HFF-Myc (cell line): ENCODE measurements around the gene HERPUD1.

Experiments
- DNase-seq: peaks from one replicate; pipeline ENCODE4 v3.0.0-alpha.2; 2011; ENCODE audit warnings: low read depth; ENCODE audit errors: extremely low read depth
- H3K4me3 ChIP-seq: replicated peaks from 2 replicates; pipeline ENCODE4 v1.5.1; 2011; ENCODE audit warnings: low read depth, mild to moderate bottlenecking, control low read depth, low read length
- TF ChIP-seq, protein P1 (sequence below): IDR thresholded peaks from 2 replicates; pipeline ENCODE4 v1.5.1; 2012; ENCODE audit warnings: mild to moderate bottlenecking, low read depth, low read length, control low read depth; ENCODE audit errors: missing control alignments

Gene HERPUD1

DNA sequence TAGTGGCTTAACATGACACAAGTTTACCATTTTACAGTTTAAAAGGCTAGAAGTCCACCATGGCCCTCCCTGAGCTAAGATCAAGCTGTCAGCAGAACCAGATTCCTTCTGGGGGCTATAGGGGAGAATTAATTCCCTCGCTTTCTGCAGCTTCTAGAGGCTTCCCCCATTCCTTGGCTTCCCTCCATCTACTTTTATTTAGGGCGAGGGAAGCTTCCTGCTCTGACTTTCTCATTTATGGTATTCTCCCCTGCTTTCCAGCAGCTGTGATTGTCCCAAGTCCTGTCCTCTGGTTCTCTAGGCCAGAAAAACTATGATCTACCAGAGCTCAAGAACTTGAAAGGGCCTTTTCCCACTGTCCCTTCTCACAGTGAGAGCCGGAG is 34.1 kb downstream of the HERPUD1 start:
- TF ChIP-seq, protein P1, sequence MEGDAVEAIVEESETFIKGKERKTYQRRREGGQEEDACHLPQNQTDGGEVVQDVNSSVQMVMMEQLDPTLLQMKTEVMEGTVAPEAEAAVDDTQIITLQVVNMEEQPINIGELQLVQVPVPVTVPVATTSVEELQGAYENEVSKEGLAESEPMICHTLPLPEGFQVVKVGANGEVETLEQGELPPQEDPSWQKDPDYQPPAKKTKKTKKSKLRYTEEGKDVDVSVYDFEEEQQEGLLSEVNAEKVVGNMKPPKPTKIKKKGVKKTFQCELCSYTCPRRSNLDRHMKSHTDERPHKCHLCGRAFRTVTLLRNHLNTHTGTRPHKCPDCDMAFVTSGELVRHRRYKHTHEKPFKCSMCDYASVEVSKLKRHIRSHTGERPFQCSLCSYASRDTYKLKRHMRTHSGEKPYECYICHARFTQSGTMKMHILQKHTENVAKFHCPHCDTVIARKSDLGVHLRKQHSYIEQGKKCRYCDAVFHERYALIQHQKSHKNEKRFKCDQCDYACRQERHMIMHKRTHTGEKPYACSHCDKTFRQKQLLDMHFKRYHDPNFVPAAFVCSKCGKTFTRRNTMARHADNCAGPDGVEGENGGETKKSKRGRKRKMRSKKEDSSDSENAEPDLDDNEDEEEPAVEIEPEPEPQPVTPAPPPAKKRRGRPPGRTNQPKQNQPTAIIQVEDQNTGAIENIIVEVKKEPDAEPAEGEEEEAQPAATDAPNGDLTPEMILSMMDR: no peak
- no peak overlapping the region for H3K4me3 ChIP-seq

DNA sequence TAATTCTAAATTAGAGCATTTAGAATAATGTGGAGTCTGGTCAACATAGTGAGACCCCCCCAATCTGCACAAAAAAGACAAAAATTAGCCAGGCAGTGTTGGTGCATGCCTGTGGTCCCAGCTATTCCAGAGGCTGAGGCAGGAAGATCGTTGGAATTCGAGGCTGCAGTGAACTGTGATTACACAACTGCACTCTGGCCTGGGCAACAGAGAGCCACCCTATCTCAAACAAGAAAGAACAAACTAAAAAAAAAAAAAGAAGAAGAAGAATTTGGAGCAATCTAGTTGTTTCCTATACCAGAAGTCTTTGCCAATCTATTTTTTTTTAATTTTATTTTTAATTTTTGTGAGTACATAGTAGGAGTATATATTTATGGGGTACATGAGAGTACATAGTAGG is 35.8 kb downstream of the HERPUD1 start:
- no peak for DNase-seq
- TF ChIP-seq, protein P1: no peak
- H3K4me3 ChIP-seq: no peak overlapping the region

More for the DNA sequence above, 34.1 kb downstream of the HERPUD1 start:
- no peak for DNase-seq

DNA sequence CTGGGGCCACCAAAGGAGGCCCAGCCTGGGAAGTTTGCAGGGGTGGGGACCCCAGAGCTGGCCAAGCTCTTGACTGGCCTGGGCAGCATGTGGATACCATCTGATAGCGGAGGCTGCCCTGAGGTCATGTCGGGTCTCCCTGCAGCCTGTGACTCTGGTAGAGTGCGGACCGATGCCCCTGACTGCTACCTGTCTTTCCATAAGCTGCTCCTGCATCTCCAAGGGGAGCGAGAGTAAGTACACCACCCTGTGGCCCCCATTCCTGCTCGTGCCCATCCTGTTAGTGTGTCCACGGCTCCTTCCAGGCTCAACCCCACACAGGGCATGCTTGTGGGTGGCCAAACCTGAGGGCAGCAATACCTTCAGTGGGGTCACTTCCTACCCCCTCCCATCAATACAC is 37.8 kb downstream of the HERPUD1 start:
- TF ChIP-seq, protein P1: no peak
- DNase-seq: no peak
- no peak overlapping the region for H3K4me3 ChIP-seq

DNA sequence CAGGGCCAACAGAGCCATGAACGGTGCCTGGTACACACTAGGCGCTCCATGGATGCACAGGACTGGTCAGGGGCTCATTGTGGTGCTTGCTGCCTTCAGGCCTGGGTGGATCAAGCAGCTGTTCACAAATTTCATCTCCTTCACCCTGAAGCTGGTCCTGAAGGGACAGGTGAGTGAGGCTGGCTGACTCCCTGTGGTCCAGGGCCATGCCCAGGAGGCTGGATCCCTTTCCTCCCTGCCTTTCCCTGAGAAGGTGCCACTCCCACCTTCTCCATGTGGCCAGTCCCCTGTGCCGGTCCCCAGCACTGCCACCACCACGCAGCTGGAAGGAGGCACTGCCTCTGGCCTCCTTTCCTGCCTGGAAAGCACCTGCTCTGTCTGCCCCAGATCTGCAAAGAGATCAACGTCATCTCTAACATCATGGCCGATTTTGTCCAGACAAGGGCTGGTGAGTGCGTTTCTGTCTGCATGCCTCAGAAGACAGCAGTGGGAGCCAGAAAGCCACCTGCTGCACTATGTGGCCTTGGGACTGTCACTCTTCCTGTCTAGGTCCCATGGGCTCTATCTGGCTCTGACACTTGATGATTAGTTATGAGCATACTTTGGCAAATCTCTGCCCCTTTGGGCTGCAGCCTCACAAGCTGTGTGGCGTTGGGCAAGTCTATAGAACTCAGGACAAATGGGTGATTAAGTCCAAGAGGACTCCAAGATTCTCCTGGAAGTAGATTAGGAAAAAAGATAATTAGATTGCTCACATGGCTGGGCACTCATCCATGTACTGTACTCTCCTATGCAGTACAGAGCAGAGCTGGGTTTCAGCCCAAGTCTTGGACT is 39.2 kb downstream of the HERPUD1 start:
- TF ChIP-seq, protein P1: no peak
- no peak for DNase-seq
- H3K4me3 ChIP-seq: no peak overlapping the region

DNA sequence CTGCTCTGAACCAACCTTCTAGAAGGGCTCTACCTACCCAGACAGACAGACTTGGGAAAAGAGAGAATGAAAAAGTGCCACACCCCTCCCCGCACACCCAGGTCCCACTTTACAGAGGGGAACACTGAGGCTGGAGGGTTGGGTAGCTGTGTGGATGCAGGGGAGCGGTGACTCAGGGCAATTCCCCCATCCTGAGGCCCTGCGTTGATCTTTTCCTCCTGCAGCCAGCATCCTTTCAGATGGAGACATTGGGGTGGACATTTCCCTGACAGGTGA is 39.8 kb downstream of the HERPUD1 start:
- TF ChIP-seq, protein P1: no peak
- H3K4me3 ChIP-seq: no peak overlapping the region
- DNase-seq: no peak

DNA sequence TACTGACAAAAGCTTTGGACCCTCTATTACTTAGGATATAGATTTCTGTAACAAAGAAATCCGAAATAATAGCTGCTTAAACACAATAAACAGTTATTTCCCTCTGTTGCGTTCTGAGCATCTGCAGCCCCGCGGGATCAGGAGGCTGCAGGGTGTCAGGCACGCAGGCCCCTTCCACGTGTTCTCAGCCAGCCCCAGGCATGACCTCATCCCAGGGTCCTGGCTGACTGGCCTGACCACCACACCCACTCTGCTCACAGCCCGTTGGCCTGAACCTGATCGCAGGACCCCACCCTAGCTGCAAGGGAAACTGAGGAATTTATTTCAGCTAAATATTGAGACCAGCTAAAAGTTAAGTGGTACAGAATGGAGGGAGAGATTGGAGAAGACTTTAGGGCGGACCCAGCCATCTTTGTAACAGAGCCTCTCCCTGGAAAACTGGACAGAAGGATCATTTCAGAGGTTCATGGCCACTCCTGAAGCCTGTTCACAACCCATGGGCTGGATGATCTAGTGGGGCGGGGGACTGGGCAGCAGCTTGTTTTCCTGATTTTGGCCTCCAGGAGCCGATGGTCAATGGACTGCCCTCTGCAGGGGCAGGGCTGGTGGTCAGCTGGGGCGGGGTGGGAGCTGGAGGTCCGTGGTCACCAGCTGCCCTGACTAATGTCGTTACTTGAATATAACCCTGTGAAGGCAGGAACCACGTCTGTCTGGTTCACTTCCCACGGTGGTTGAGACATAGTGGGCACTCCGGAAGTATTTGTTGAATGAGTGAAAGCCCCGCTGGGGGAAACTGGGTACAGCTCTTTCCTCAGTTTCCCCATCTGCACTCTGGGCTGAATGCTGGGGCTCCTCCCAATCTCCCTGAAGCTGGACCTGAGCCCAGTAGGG is 40.7 kb downstream of the HERPUD1 start:
- TF ChIP-seq, protein P1: no peak
- no peak for DNase-seq
- no peak overlapping the region for H3K4me3 ChIP-seq
